Activated naive CD8-positive, alpha-beta T cell treated with anti-CD3 and anti-CD28 coated beads, Interleukin-2, amount 50 U/mL, for 16 hours (primary cell): ENCODE measurements around the gene SAMD4B.
"Not testable (repeated sequence)": the region's sequence is repeated elsewhere in the genome, so short reads cannot be mapped to it uniquely, and the experiment has no call there.

Source experiments
- DNase-seq: peaks from one replicate; pipeline ENCODE4 v3.0.0-alpha.2; 2020; ENCODE audit warnings: low read depth, low spot score

Gene SAMD4B

GRCh38 chr19:39370735-39371134 is 28.5 kb downstream of the SAMD4B start:
- DNase-seq, result no peak

- no peak for DNase-seq
These were observed 30.0 kb downstream of the SAMD4B start for GRCh38 chr19:39372047-39372802.

GRCh38 chr19:39372941-39373340 is 30.7 kb downstream of the SAMD4B start:
- no peak for DNase-seq

GRCh38 chr19:39375929-39376328 is 33.7 kb downstream of the SAMD4B start:
- DNase-seq, result no peak

GRCh38 chr19:39377373-39378362 is 35.4 kb downstream of the SAMD4B start:
- DNase-seq, result no peak

GRCh38 chr19:39379366-39379765 is 37.1 kb downstream of the SAMD4B start:
- not testable (repeated sequence) for DNase-seq

- DNase-seq, result no peak
These were observed 37.7 kb downstream of the SAMD4B start for GRCh38 chr19:39379865-39380396.

GRCh38 chr19:39380521-39381502 is 38.6 kb downstream of the SAMD4B start:
- no peak for DNase-seq

GRCh38 chr19:39381910-39382611 is 39.8 kb downstream of the SAMD4B start:
- DNase-seq, result no peak

- no peak for DNase-seq
These were observed 41.0 kb downstream of the SAMD4B start for GRCh38 chr19:39382991-39383828.

GRCh38 chr19:39384839-39385568 is 42.8 kb downstream of the SAMD4B start:
- DNase-seq, result no peak

GRCh38 chr19:39385629-39386411 is 43.6 kb downstream of the SAMD4B start:
- DNase-seq, result no peak

- no peak for DNase-seq
These were observed 44.3 kb downstream of the SAMD4B start for GRCh38 chr19:39386557-39386956.

GRCh38 chr19:39388657-39389056 is 46.4 kb downstream of the SAMD4B start:
- no peak for DNase-seq

- DNase-seq, result no peak
These were observed 47.6 kb downstream of the SAMD4B start for GRCh38 chr19:39389631-39390414.

- DNase-seq, result peak; percentile 46
These were observed 48.2 kb downstream of the SAMD4B start for GRCh38 chr19:39390451-39390750.

GRCh38 chr19:39390751-39391437 is 48.7 kb downstream of the SAMD4B start, which contains the start of the genes MED29 and PAF1:
MED29 (plus strand) TSS chr19:39391378; CDS start chr19:39391423, 45 bp downstream.
PAF1 (minus strand) TSS chr19:39391106; CDS start chr19:39390864, 242 bp downstream.
- peak; percentile 92 for DNase-seq
